ENCODE results near the gene MED13L.

- TF ChIP-seq TAF1 (IDR thresholded peaks at IDR 0.05; ENCODE audit: borderline replicate concordance, insufficient read depth, low read length) (no peak), SIN3A (IDR thresholded peaks at IDR 0.05; ENCODE audit: borderline replicate concordance, insufficient read depth, low read length) (peak; percentile 96; the same call in 1 of the 2 replicates)
These were observed 153.8 kb downstream of the MED13L start for GRCh38 chr12:116123451-116124258.

Data from PFSK-1 (cell line).